ENCODE data around the gene DLGAP5.

GRCh38 chr14:55103971-55104954 is 87.1 kb downstream of the DLGAP5 start:
- no peak for TF ChIP-seq GATA2 (IDR thresholded peaks at IDR 0.05; ENCODE audit: low read depth, low read length)
- no peak for TF ChIP-seq GATA3 (IDR thresholded peaks at IDR 0.05; ENCODE audit: low read depth, low read length)

Measured in SH-SY5Y (cell line).